H1 (cell line): ENCODE data around the gene UHRF1.

Source experiments
- CTCF ChIP-seq, 3 experiments: IDR thresholded peaks; 1 replicate in 2 of 3; 2 replicates in 1 of 3; pipeline versions ENCODE4 v1.5.1 to v1.6.1; 2011; ENCODE audit warnings: low read length in 3 of 3, mild to moderate bottlenecking in 3 of 3, inconsistent platforms in 2 of 3, low read depth in 1 of 3, moderate library complexity in 1 of 3; ENCODE audit not compliant: insufficient read depth in 1 of 3; ENCODE audit errors: control extremely low read depth in 1 of 3
- EP300 ChIP-seq, 2 experiments: IDR thresholded peaks; 1 replicate in 1 of 2; 2 replicates in 1 of 2; pipeline ENCODE4 v1.6.1; 2011 to 2012; ENCODE audit warnings: low read depth in 2 of 2, low read length in 2 of 2, mild to moderate bottlenecking in 2 of 2, borderline replicate concordance in 1 of 2, inconsistent platforms in 1 of 2, moderate library complexity in 1 of 2
- EZH2 ChIP-seq: fragments of 200-600 bp; sonication (generic); IDR thresholded peaks from 2 replicates; pipeline ENCODE4 v1.7.1; 2012; ENCODE audit warnings: low read depth, mild to moderate bottlenecking, moderate library complexity, low read length, inconsistent platforms; ENCODE audit not compliant: severe bottlenecking
- MAX ChIP-seq: IDR thresholded peaks from 2 replicates; pipeline ENCODE4 v1.6.1; 2012; ENCODE audit warnings: inconsistent platforms
- POLR2AphosphoS5 ChIP-seq: IDR thresholded peaks from 2 replicates; pipeline ENCODE4 v1.6.1; 2011; ENCODE audit warnings: low read depth, low read length
- RXRA ChIP-seq: IDR thresholded peaks from 2 replicates; pipeline ENCODE4 v1.6.1; 2011; ENCODE audit warnings: low read depth, mild to moderate bottlenecking, low read length, moderate library complexity; ENCODE audit not compliant: insufficient read depth
- SAP30 ChIP-seq: fragments of 300-600 bp; sonication (generic); IDR thresholded peaks from 2 replicates; pipeline ENCODE4 v1.7.1; 2012; ENCODE audit warnings: low read length, moderate library complexity, mild to moderate bottlenecking, inconsistent platforms; ENCODE audit not compliant: insufficient read depth, insufficient replicate concordance
- USF2 ChIP-seq: IDR thresholded peaks from 2 replicates; pipeline ENCODE4 v1.6.1; 2011; ENCODE audit warnings: low read length, improper control_type of control experiment

GRCh38 chr19:4966591-4966990 lies 57.3 kb downstream of the UHRF1 start:
- TF ChIP-seq SAP30: no peak
- no peak for TF ChIP-seq RXRA
- no peak for TF ChIP-seq CTCF (IDR thresholded peaks at IDR 0.05; ENCODE audit: control extremely low read depth in 1 of 3, insufficient read depth in 1 of 3, low read depth in 1 of 3, low read length in 3 of 3)
- no peak for TF ChIP-seq MAX
- TF ChIP-seq EZH2: no peak
- TF ChIP-seq POLR2AphosphoS5: no peak
- no peak for TF ChIP-seq USF2
- TF ChIP-seq EP300 (IDR thresholded peaks at IDR 0.05; ENCODE audit: borderline replicate concordance in 1 of 2, low read depth in 2 of 2, low read length in 2 of 2): no peak
